Activated T-cell treated with anti-CD3 and anti-CD28 coated beads for 48 hours (primary cell): ENCODE measurements around the gene RARRES2.
A peak's percentile ranks its signal among the peaks of the same experiment; 100 is the strongest.
"Not testable (repeated sequence)": the region's sequence is repeated elsewhere in the genome, so short reads cannot be mapped to it uniquely, and the experiment has no call there.

Source experiments
- DNase-seq: peaks from one replicate; pipeline ENCODE4 v3.0.0-alpha.2; 2020; ENCODE audit warnings: low read depth

The RARRES2 gene

GRCh38 chr7:150341263-150342120, at the start of gene RARRES2:
Gene RARRES2 (minus strand): TSS chr7:150341629. CDS start chr7:150340609, 1,020 bp downstream.
- DNase-seq = no peak

- DNase-seq = no peak
Measured at GRCh38 chr7:150390205-150390604, 48.8 kb upstream of the RARRES2 start.

GRCh38 chr7:150389532-150389816, 48.0 kb upstream of the RARRES2 start:
- DNase-seq = no peak

GRCh38 chr7:150388709-150389531, 47.5 kb upstream of the RARRES2 start:
- no peak for DNase-seq

- no peak for DNase-seq
Measured at GRCh38 chr7:150388306-150388705, 46.9 kb upstream of the RARRES2 start.

- DNase-seq = not testable (repeated sequence)
Measured at GRCh38 chr7:150385884-150386283, 44.5 kb upstream of the RARRES2 start.

GRCh38 chr7:150385302-150385723, 43.9 kb upstream of the RARRES2 start:
- DNase-seq = no peak

- no peak for DNase-seq
Measured at GRCh38 chr7:150384406-150385301, 43.2 kb upstream of the RARRES2 start.

- no peak for DNase-seq
Measured at GRCh38 chr7:150383710-150384397, 42.4 kb upstream of the RARRES2 start.

- DNase-seq = no peak
Measured at GRCh38 chr7:150382844-150383225, 41.4 kb upstream of the RARRES2 start.

GRCh38 chr7:150382123-150382843, 40.9 kb upstream of the RARRES2 start:
- DNase-seq = no peak

- no peak for DNase-seq
Measured at GRCh38 chr7:150381785-150382122, 40.3 kb upstream of the RARRES2 start.

GRCh38 chr7:150381096-150381495, 39.7 kb upstream of the RARRES2 start:
- no peak for DNase-seq

- DNase-seq = no peak
Measured at GRCh38 chr7:150380463-150380862, 39.0 kb upstream of the RARRES2 start.

- no peak for DNase-seq
Measured at GRCh38 chr7:150379441-150380379, 38.3 kb upstream of the RARRES2 start.

- peak; percentile 93 for DNase-seq
Measured at GRCh38 chr7:150378853-150379440, 37.5 kb upstream of the RARRES2 start, which contains the start of gene ZNF775. Gene ZNF775 (plus strand): TSS chr7:150379330. CDS start chr7:150388471, 9,141 bp downstream.

GRCh38 chr7:150378115-150378852, 36.9 kb upstream of the RARRES2 start:
- no peak for DNase-seq

- DNase-seq = no peak
Measured at GRCh38 chr7:150377635-150378034, 36.2 kb upstream of the RARRES2 start.

- DNase-seq = no peak
Measured at GRCh38 chr7:150377196-150377595, 35.8 kb upstream of the RARRES2 start.
